IPS-NIHi11 (cell line): ENCODE data around the gene CLDN5.

Source experiments
- DNase-seq: peaks from one replicate; pipeline ENCODE4 v3.0.0; 2012; ENCODE audit warnings: mixed read lengths, low spot score

Gene CLDN5

DNA sequence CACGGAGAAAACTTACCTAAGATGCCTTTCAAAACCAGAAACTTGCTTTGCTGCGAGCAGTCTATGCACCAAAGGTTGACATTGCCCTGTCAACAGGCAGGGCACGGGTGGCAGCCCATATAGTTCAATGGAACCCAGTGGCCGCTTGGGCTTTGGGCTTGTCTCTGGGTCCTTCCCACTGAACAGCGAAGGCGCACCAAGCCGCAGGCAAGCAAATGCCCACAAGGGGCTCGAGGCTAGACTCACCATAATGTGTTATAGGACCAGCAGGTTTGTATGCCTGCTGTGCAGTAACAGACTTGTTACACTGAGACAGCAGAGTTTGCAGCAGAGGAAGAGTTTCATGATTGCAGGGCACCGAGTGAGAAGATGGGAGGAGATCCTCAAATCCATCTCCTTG is 20.3 kb downstream of the CLDN5 start:
- no peak for DNase-seq

- no peak for DNase-seq
Observed at GRCh38 chr22:19503367-19503766, 20.8 kb downstream of the CLDN5 start.

DNA sequence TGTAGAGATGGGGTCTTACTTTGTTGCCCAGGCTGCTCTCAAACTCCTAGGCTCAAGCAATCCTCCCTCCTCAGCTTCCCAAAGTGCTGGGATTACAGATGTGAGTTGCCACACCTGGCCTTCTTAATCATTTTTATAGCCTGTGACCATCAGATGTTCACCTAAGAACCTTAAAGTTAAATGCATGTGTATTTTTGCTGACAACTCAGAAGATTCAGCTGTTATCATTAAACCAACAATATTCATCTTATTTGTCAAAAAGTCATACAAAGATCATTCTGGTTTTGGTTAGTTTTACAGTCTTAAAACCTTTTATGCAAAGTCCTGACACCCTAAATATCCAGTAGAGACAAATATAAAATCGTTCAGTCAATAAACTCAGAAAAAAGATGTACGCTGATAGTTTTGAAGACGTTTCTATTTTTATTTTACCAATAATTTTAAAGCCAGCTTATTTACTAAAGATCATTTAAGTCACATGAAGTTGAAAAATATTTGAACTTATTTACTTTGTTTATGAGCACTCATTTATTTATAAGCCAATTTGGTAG is 22.2 kb downstream of the CLDN5 start:
- no peak for DNase-seq

DNA sequence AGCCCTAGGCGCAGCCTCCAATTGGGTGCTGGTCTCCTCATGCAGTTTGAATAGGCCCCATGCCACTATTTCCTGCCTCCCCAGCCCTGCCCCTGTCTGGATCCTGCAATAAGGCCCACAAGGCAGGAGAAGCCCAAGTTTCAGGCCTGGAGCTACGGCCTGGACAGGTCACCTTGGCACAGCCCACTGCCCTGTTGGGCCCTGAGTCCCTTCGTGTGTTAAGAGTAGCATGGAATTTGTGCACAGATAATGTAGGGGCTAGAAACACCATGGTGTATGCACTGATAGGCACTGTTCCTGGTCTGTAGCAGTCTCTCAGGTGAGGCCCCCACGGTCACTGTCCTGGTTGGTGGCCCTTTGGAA is 24.3 kb downstream of the CLDN5 start:
- DNase-seq, result no peak

DNA sequence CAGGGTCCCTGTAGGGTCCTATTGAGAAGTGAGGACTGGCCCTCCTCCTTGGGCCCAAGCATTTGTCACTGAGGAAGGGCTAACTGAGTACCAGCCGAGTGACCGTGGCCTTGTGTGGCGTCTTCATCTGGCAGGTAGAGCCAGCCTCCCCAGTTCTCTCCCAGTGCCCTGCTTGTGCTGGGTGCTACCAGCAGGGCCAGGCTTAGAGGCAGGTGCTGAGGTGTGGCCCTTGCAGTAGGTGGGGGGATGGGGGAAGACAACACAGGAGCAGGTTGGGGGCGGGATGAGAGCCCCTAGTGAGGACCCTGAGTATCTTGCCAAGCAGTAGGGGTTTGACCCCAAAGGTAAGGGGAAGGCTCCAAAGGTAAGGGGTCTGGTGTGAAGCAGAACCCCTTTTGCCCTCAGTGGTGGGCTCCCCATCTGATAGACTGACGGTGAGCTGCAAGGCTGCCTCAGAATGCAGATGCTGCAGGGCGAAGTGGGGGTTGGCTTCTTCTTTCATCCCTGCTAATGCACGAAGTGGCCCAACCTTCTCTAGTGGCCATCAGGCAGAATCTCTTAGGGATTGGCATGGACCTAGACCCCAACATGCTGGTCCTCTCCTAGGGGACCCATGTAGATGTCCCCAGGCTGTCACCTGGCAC is 24.9 kb downstream of the CLDN5 start:
- no peak for DNase-seq

DNA sequence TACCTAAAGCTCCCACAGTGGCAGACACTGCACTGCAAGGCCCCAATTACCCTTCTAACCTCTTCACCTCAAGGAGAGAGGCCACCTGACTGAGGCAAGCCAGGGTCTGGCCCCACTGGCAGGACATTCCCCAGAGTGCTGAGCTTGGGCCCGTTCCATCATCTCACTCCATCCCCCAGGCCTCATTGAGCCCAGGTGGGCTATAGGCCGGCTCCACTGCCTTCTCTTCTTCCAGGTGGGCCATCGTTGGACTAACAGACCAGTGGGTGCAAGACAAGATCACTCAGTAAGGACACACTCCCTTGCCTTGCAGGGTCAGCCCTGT is 25.4 kb downstream of the CLDN5 start:
- DNase-seq, result no peak

DNA sequence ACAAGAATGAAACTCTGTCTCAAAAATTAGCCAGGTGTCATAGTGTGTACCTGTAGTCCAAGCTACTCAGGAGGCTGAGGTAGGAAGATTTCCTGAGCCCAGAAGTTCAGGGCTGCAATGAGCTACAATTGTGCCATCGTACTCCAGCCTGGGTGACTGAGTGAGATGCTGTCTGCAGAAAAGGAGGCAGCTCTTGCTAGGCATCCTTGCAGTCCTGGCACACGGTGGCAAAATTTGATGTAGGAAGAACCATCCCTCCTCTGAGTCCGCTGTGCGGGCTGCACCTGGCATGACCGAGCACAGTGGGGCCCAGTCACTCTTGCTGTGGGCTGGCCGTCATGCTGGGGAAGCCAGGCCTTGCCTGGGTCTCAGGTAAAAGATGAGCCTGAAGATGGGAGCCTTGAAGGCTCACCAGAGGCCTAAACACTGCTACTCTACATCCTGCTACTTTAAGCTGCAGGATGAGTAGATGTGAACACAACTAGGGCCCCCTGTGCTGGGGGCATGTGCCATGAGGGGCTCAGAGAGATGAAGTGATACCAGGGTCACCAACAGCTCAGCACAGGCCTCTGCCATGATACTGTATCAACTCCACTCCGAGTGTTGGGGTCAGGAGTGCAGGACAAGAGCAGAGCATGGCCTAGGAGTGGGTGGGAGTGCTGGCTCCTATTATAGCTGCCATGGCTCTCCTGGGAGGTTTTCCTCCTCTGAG is 25.9 kb downstream of the CLDN5 start:
- DNase-seq, result no peak

DNA sequence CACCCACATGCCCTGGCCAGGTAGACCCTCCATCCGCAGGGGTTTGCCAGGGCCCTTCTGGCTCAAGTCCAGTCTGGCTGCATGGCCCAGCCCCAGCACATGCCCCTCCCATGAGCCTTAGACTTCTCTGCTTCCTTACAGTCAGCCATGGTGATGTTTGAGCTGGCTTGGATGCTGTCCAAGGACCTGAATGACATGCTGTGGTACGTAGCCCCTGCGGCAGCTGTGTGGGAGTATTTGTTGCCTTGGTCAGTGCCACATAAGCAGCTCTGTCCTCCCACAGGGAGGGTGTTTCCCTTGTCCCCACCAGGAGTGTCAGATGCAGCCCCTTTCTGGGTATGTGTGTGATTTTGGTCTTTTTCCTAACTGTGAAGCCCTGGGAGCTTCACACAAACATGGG is 27.0 kb downstream of the CLDN5 start:
- DNase-seq, result no peak

- no peak for DNase-seq
Observed at GRCh38 chr22:19496324-19496630, 27.9 kb downstream of the CLDN5 start.

DNA sequence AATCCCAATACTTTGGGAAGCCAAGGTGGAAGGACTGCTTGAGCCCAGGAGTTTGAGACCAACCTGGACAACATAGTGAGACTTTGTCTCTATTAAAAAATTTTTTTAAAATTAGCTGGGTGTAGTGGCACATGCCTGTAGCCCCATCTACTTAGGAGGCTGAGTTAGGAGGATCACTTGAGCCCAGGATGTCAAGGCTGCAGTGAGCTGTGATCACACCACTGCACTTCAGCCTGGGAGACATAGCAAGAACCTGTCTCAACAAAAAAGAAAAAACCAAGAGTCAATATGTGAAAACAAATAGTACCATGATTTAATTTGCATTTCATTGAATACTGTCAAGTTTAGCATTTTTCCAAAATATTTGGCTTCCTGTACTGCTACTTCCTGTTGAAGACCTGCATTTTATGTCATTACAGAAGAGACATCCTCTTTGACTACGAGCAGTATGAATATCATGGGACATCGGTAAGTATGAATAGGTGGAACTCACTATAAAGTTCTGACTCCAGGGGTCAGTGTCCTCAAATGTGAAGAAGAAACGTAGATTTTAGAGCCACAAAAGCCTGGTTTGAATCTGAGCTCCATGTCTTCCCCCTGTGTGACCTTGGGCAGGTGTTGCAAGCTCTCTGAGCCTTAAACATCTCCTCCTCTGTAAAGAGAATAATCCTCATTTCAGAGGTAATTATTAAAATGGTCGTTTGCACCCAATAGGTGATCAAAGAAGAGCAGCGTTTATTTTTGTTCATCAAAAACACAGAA is 28.5 kb downstream of the CLDN5 start:
- DNase-seq, result no peak

- no peak for DNase-seq
Observed at GRCh38 chr22:19494676-19495173, 29.5 kb downstream of the CLDN5 start.

DNA sequence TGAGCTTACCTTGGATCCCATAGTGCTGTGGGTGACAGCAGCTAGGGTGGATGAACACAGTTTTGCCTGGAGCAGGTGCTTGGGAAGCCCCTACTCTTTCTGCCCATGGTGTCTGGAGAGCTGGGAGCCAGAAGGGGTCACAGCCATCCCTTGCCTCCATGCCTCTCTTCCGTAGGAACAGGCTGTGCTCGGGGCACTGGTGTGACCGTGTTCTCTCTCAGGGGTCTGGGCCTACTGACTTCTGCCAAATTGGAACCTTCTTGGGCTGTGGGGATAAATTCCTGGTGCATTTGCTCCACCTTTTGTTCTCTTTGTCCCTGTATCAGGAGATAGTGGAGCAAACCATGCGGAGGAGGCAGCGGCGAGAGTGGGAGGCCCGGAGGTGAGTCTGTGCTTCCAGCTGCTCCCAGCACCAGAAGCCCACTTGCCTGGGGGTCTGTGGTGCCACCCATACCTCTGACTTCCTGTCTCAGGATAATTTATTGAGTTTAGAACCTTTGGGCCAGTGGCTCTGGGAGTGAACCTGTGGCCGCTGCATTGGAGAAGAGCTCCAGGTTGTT is 30.1 kb downstream of the CLDN5 start:
- DNase-seq, result no peak

- no peak for DNase-seq
Observed at GRCh38 chr22:19492504-19493174, 31.6 kb downstream of the CLDN5 start.

- no peak for DNase-seq
Observed at GRCh38 chr22:19490628-19491230, 33.5 kb downstream of the CLDN5 start.

DNA sequence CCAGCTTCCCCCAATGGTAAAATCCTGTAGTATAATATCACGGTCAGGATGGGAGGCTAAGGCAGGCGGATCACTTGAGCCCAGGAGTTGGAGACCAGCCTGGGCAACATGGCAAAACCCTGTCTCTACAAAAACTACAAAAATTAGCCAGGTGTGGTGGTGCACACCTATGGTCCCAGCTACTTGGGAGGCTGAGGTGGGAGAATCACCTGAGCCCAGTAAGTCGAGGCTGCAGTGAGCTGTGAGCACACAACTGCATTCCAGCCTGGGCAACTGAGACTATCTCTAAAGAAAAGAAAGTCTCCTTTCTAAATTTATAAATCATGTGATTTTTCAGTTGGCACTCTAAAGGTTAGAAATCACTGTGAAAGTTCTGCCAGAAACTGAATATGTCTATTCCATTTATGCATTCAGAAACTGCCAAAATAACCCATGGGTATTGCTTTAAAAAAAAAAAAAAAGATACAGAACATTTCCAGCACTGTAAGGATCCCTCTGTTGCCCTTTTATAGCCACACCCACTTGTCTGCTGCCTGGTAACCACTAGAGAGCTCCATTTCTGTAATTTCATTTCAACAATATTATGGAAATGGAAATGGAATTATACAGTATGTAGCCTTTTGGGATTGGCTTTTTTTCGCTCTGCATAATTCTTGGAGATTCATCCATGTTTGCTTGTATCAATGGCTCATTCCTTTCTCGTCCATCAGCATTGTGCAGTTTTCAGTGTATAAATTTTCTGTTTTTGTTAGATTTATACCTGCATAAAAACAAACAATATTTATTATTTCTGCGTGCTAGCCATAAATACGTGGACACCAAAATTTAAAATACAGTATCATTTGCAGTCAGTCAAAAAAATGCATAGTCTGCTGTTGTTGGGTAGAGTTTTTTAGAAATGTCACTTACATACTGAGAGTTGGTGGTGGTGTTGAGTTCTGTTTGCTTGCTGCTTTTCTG is 35.0 kb downstream of the CLDN5 start:
- DNase-seq, result no peak

DNA sequence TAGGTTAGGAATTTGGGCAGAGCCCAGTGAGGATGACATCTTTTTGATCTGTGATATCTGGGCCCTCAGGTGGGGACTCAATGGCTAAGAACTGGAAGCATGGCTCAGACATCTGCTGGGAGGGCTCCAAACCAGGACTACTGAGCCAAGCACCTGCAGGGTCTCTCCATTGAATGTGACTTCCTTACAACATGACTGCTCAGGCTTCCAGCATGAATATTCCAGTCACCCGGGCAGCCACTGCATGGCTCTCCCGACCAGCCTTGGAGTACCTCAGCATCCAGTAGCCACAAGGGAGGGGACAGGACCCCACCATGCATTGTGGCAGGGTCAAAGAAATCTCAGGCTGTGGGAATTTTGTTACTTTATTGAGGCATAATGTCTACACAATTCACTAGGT is 35.9 kb downstream of the CLDN5 start:
- no peak for DNase-seq

- no peak for DNase-seq
Observed at GRCh38 chr22:19483481-19484244, 40.5 kb downstream of the CLDN5 start.

- no peak for DNase-seq
Observed at GRCh38 chr22:19482297-19482696, 41.9 kb downstream of the CLDN5 start.

- no peak for DNase-seq
Observed at GRCh38 chr22:19480789-19481188, 43.4 kb downstream of the CLDN5 start.

GRCh38 chr22:19480173-19480568 is 44.0 kb downstream of the CLDN5 start:
- DNase-seq, result no peak
